Stimulated activated CD8-positive, alpha-beta memory T cell treated with anti-CD3 and anti-CD28 coated beads, Interleukin-2, amount 100 ng/mL, for 1 hour (primary cell): ENCODE results near the gene SCAF8.

Source experiments
- DNase-seq, 2 donors: peaks; one replicate each; pipeline ENCODE4 v3.0.0-alpha.2; 2020; ENCODE audit warnings: low read depth in 2 of 2

Gene SCAF8

DNA sequence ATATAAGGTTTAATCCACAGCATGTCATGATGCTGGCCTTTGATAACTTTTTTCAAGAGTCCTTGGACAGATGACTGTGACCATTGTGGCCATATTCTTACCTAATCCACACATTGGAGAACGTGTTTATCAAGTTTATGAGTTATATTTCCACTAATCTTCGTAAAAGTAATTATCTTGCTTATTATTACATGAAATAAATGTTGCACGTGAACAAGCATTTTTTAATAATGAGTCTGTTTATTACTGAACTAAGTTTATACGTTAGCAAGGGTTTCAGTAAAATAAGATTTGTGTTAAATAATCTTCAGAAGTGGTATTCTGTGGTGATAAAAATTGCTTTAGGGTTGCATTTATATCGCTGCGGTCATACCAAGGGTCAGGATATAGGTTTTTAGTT, 107.1 kb downstream of the SCAF8 start:
- no peak for DNase-seq

DNA sequence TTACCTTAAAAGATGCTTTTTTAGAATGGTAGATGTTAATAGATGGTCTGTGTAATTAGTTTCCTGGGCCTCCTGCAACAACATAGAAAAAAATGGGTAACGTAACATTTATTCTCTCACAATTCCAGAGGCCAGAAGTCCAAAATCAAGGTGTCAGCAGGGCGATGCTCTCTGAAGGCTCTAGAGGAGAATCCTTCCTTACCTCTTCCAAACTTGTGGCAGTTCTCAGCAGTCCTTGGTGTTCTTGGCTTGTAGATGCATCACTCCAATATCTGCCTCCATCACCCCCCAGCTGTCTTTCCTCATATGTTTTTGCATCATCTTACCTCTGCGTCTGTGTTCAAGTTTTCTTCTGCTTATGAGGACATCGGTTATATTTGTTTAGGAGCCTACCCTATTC, 107.9 kb downstream of the SCAF8 start:
- DNase-seq: no peak

- DNase-seq: no peak
These were observed 109.6 kb downstream of the SCAF8 start for GRCh38 chr6:154842833-154843232.

GRCh38 chr6:154847318-154847717, 114.1 kb downstream of the SCAF8 start:
- no peak for DNase-seq

DNA sequence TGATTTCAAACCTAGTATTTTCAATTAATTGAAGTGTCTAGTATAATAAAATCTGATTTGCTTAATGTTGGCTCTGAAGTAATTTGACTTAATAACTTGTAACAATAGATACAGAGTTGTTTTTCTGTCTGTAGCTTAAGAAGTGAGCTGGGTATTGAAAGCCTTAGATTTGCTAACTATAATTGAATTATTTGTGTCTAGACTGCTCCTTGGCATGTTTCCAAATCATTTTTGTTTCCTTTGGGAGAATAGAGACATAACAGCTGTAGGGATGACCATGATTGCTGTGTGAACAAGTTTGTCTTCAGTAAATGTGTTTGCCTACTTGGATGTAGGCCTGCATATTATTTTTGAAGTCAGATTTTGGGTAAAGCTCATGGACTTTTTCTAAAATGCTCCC, 115.4 kb downstream of the SCAF8 start:
- no peak for DNase-seq

DNA sequence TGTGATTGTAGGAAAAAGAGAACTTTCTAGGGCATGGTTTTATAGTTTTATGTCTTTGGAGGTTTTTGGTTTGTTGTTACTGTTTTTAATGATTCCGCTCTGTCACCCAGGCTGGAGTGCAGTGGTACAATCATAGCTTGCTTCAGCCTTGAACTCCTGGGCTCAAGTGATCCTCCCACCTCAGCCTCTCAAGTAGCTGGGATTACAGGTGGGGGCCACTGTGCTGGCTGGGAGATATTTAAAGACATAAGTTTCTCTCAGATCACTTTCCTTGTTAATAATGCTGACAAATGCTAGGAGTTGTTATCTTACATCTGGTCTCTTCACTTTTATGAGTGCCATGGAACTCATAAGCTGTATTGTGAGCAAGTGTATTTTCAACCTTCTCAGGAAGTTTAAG, 116.3 kb downstream of the SCAF8 start:
- no peak for DNase-seq

- DNase-seq: no peak
These were observed 119.5 kb downstream of the SCAF8 start for GRCh38 chr6:154852687-154853086.

- no peak for DNase-seq
These were observed 124.3 kb downstream of the SCAF8 start for GRCh38 chr6:154857529-154857928.

DNA sequence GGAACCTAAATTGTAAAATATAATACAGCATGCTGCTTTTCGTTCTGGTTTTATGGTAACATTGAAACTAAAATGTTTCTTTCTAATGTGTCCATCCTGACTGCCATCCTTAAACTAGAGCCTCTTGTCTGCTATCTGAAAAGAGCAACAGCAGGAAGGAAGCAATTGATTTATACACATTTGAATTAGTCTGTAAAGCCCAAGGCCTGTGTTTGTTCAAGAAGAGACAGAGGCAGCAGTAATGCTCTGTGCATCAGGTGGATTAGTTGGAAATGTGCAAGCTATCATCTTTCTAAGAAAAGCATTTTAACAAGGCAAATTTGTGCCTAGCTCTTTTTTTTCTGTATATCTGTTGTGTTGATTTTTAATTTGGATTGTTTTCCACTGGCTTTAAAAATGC, 128.6 kb downstream of the SCAF8 start:
- no peak for DNase-seq

- no peak for DNase-seq
These were observed 129.3 kb downstream of the SCAF8 start for GRCh38 chr6:154862536-154862935.

- no peak for DNase-seq
These were observed 130.8 kb downstream of the SCAF8 start for GRCh38 chr6:154864066-154864430.

- no peak for DNase-seq
These were observed 132.1 kb downstream of the SCAF8 start for GRCh38 chr6:154865291-154865690.

GRCh38 chr6:154868143-154868594, 135.0 kb downstream of the SCAF8 start:
- DNase-seq: no peak

- no peak for DNase-seq
These were observed 139.4 kb downstream of the SCAF8 start for GRCh38 chr6:154872542-154873114.

DNA sequence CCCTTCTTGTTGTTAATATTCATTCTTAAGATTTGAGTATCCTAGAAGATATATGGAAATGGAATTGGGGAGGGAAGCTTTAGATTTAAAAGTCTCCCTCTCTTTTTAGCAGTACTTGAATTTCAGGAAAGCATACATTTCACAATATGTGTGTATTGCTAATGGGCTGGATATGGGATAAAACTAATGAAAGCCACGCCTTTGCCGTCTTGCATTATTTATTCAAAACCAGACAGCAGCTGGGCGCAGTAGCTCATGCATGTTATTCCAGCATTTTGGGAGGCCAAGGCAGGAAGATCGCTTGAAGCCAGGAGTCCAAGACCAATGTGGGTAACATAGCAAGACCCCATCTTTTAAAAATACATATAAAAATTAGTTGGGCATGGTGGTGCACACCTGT, 140.3 kb downstream of the SCAF8 start:
- DNase-seq: no peak

DNA sequence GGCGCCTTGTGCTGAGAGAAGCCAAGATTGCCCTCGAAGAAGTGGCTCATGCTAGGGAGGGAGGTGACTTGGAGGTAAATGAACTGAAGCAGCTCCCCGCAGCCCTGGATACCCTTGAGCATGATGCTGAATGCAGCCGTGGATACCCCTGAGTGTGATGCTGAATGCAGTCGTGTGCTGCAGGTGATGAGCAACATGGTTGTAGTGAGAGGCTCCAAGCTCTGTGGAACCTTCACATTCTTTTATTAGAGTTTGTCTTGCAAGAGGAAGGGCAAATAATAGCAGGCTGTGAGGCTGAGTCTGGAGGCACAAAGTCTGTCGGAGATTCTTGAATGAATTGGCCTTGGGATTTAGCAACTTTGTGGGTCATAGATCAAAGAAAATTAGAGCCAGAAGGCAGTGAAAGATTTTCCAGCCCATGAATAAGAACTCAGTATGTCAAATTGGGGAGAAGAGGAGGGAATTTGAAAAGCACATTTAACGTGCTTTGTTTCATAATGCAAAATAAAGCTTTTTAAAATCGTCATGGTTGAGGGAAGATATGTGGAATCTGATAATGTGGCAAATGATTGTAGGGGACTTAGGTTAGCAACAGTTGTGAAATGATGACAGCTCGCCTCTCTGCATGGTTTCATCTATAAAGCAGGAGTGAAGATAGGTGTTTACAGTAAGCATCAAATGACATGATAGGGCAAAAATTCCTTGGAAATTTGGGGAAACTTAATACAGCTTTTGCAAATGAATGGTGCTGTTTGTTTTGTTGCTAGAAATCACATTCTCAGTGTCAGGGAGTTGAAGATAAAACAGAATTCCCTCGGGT, 141.8 kb downstream of the SCAF8 start:
- DNase-seq: no peak

GRCh38 chr6:154876486-154877280, 143.5 kb downstream of the SCAF8 start:
- no peak for DNase-seq

GRCh38 chr6:154878871-154879491, 145.8 kb downstream of the SCAF8 start:
- DNase-seq: no peak

GRCh38 chr6:154882107-154882506, 148.9 kb downstream of the SCAF8 start:
- no peak for DNase-seq
